ENCODE measurements around the gene CSF1. TPM values are rescaled to one million over a fixed set of nuclear protein-coding genes. Genes with fewer than 3 reads are reported as not detected.

Gene CSF1
- total and polyA plus RNA-seq, 2 donors (not counting 3 experiments of a cell fraction or from before 2014, with no cell fraction given) = 24.5 to 28.9 TPM

- no TSS peak for BruUV-seq (replicated peaks)
- Histone ChIP-seq H3K4me1 (ENCODE audit: control insufficient read depth, extremely low read depth, insufficient read depth, low read length) (peaks cover 5% of the 10 kb centered on the region), H3K27ac (ENCODE audit: insufficient read depth, low read depth, low read length) (no peak overlapping the region), H3K79me2 (ENCODE audit: control insufficient read depth, insufficient read depth, low read length) (no peaks in the 10 kb centered on the region), H3K27me3 (ENCODE audit: control insufficient read depth in 2 of 2, insufficient read depth in 2 of 2, low read length in 2 of 2) (peaks cover 0 to 4% of the 10 kb centered on the region in 2 experiments), H3K36me3 (ENCODE audit: control insufficient read depth in 2 of 2, extremely low read depth in 1 of 2, insufficient read depth in 2 of 2, low read length in 2 of 2) (no peaks in the 10 kb centered on the region), H3K9ac (replicated peaks; ENCODE audit: extremely low read depth, insufficient read depth, low read length) (no peak overlapping the region), H2AFZ (ENCODE audit: low read depth, low read length) (no peak overlapping the region), H4K20me1 (replicated peaks; ENCODE audit: control insufficient read depth, extremely low read depth, insufficient read depth, low read length) (no peaks in the 10 kb centered on the region), H3K9me1 (replicated peaks; ENCODE audit: control insufficient read depth, extremely low read depth, insufficient read depth, low read length) (no peaks in the 10 kb centered on the region), H3K9me3 (replicated peaks; ENCODE audit: control insufficient read depth, insufficient read depth, low read length) (no peaks in the 10 kb centered on the region), H3K4me3 (replicated peaks in 1 of 3; ENCODE audit: insufficient read depth in 1 of 3, low read depth in 1 of 3, low read length in 3 of 3) (no peak overlapping the region), H3K4me2 (ENCODE audit: insufficient read depth, low read length) (no peak overlapping the region)
- ChIA-PET CTCF (interaction anchor here (2.4 kb wide), 1 partner anchor 115 kb away, joined by 8 read pairs; no protein-coding TSS in a partner anchor), POLR2A (no interaction called here)
- dilution Hi-C loops (cut with MboI; ENCODE audit: extremely low pct_ligation_motif_present, low sequenced_read_pairs) (no loop called here), intact Hi-C loops (cut with micrococcal nuclease) (no loop called here)
- FAIRE-seq (no peak), DNase-seq (ENCODE audit: low read depth, low spot score) (no peak)
- TF ChIP-seq FOS (IDR thresholded peaks at IDR 0.05; ENCODE audit: borderline replicate concordance, insufficient read depth, low read length) = no peak
- no peak for TF ChIP-seq POLR2A (IDR thresholded peaks at IDR 0.05; ENCODE audit: low read depth, low read length)
- TF ChIP-seq GATA2 (IDR thresholded peaks at IDR 0.05; ENCODE audit: insufficient read depth, insufficient read length, low read depth, low read length) = no peak
- TF ChIP-seq CTCF (IDR thresholded peaks at IDR 0.05; ENCODE audit: extremely low read depth in 1 of 2, insufficient read depth in 1 of 2, low read depth in 1 of 2, low read length in 2 of 2) = no peak
- TF ChIP-seq MAX (IDR thresholded peaks at IDR 0.05; ENCODE audit: insufficient read depth, insufficient read length) = no peak
- no peak for TF ChIP-seq JUN (IDR thresholded peaks at IDR 0.05; ENCODE audit: borderline replicate concordance, insufficient read depth, insufficient read length, low read depth)
- no peak for TF ChIP-seq MYC (IDR thresholded peaks at IDR 0.05; ENCODE audit: low read depth, low read length)
- no peak for TF ChIP-seq EZH2 (IDR thresholded peaks at IDR 0.05; ENCODE audit: borderline replicate concordance, low read depth, low read length, severe bottlenecking)
- TF ChIP-seq POLR2AphosphoS5 (IDR thresholded peaks at IDR 0.05; ENCODE audit: insufficient read depth, low read depth, low read length) = no peak
These were observed 5.2 kb upstream of the CSF1 start for GRCh38 chr1:109905491-109905890.
